Measurements from ENCODE around the gene SHISA9.

- no peak for TF ChIP-seq CTCF (IDR thresholded peaks at IDR 0.05; ENCODE audit: poor library complexity)
- TF ChIP-seq EZH2 (IDR thresholded peaks at IDR 0.05; ENCODE audit: borderline replicate concordance): no peak
- no peak for TF ChIP-seq EZH2phosphoT487 (IDR thresholded peaks at IDR 0.05; ENCODE audit: low read depth, severe bottlenecking, unreplicated experiment)
These were observed 113.1 kb downstream of the SHISA9 start for GRCh38 chr16:13014476-13014875.

Data from hepatocyte (in vitro differentiated cells).